CD4-positive, alpha-beta T cell treated with Interleukin-15 for 1 hour (primary cell): Measurements from ENCODE around the gene LRCH1.
"Not testable (repeated sequence)": the region's sequence is repeated elsewhere in the genome, so short reads cannot be mapped to it uniquely, and the experiment has no call there.

Experiments used
- DNase-seq: peaks from one replicate; pipeline ENCODE4 v3.0.0-alpha.2; 2020

LRCH1 gene

GRCh38 chr13:46761174-46761573, 208.2 kb downstream of the LRCH1 start:
- DNase-seq = no peak

- DNase-seq = no peak
Measured at GRCh38 chr13:46761866-46762265, 208.9 kb downstream of the LRCH1 start.

- not testable (repeated sequence) for DNase-seq
Measured at GRCh38 chr13:46769925-46770324, 217.0 kb downstream of the LRCH1 start.

- DNase-seq = no peak
Measured at GRCh38 chr13:46771693-46772092, 218.7 kb downstream of the LRCH1 start.

GRCh38 chr13:46773541-46773940, 220.6 kb downstream of the LRCH1 start:
- DNase-seq = no peak

GRCh38 chr13:46775385-46776107, 222.6 kb downstream of the LRCH1 start:
- DNase-seq = no peak

- DNase-seq = no peak
Measured at GRCh38 chr13:46778095-46778494, 225.1 kb downstream of the LRCH1 start.

- DNase-seq = no peak
Measured at GRCh38 chr13:46778890-46779289, 225.9 kb downstream of the LRCH1 start.

- no peak for DNase-seq
Measured at GRCh38 chr13:46782066-46782465, 229.1 kb downstream of the LRCH1 start.

GRCh38 chr13:46782691-46783090, 229.7 kb downstream of the LRCH1 start:
- no peak for DNase-seq

GRCh38 chr13:46783504-46783903, 230.5 kb downstream of the LRCH1 start:
- no peak for DNase-seq

- DNase-seq = no peak
Measured at GRCh38 chr13:46795321-46795720, 242.4 kb downstream of the LRCH1 start.

- DNase-seq = no peak
Measured at GRCh38 chr13:46796129-46796514, 243.2 kb downstream of the LRCH1 start.

- peak; percentile 88 for DNase-seq
Measured at GRCh38 chr13:46796515-46797474, 243.8 kb downstream of the LRCH1 start, which contains the start of gene ESD. Gene ESD, minus strand, starts transcription at chr13:46797161. Its CDS starts 5,748 bp downstream, at chr13:46791413.

- DNase-seq = no peak
Measured at GRCh38 chr13:46797501-46798237, 244.7 kb downstream of the LRCH1 start.

- DNase-seq = no peak
Measured at GRCh38 chr13:46799139-46799538, 246.2 kb downstream of the LRCH1 start.

GRCh38 chr13:46801858-46802257, 248.9 kb downstream of the LRCH1 start:
- DNase-seq = no peak
